HepG2 (cell line): ENCODE measurements around the gene DCDC2. TPM values are rescaled to one million over a fixed set of nuclear protein-coding genes. Genes with fewer than 3 reads are reported as not detected.

Experiments used
- AKNA ChIP-seq: sonication (generic); formaldehyde crosslinking; IDR thresholded peaks from 2 replicates; pipeline ENCODE4 v1.4.0; 2020; ENCODE audit warnings: missing genetic modification reagents, borderline replicate concordance
- IRF2 ChIP-seq: IDR thresholded peaks from 2 replicates; pipeline ENCODE4 v1.6.1; 2018; ENCODE audit warnings: missing genetic modification reagents, missing compliant biosample characterization
- PHF21A ChIP-seq: sonication (generic); formaldehyde crosslinking; IDR thresholded peaks from 2 replicates; pipeline ENCODE4 v1.5.0; 2020; ENCODE audit warnings: mild to moderate bottlenecking, missing genetic modification reagents
- REPIN1 ChIP-seq: sonication (generic); formaldehyde crosslinking; IDR thresholded peaks from 2 replicates; pipeline ENCODE4 v1.8.0; 2022; ENCODE audit warnings: missing genetic modification reagents, low read depth, mild to moderate bottlenecking, borderline replicate concordance
- SMAD3 ChIP-seq: sonication (generic); formaldehyde crosslinking; IDR thresholded peaks from 2 replicates; pipeline ENCODE4 v1.4.0; 2020; ENCODE audit warnings: missing genetic modification reagents
- TAF15 ChIP-seq: fragments of 200-400 bp; formaldehyde crosslinking; IDR thresholded peaks from one replicate; pipeline ENCODE4 v1.6.1; 2018; ENCODE audit warnings: mild to moderate bottlenecking, low read depth, low read length; ENCODE audit not compliant: poor library complexity, severe bottlenecking
- ZBTB3 ChIP-seq: sonication (generic); formaldehyde crosslinking; IDR thresholded peaks from 2 replicates; pipeline ENCODE4 v1.4.0; 2020; ENCODE audit warnings: low read depth, mild to moderate bottlenecking, moderate library complexity, missing genetic modification reagents, borderline replicate concordance
- ZBTB4 ChIP-seq: sonication (generic); formaldehyde crosslinking; IDR thresholded peaks from 2 replicates; pipeline ENCODE4 v1.4.0; 2020; ENCODE audit warnings: missing genetic modification reagents, mild to moderate bottlenecking, borderline replicate concordance
- ZNF296 ChIP-seq: sonication (generic); formaldehyde crosslinking; conservative IDR thresholded peaks from 2 replicates; pipeline ENCODE4 v1.5.0; 2020; ENCODE audit warnings: mild to moderate bottlenecking, missing genetic modification reagents
- polyA plus RNA-seq, 8 experiments: library from polyadenylated mRNA; depleted of rRNA in 3 of 8; stranded (reverse) in 7 of 8; unstranded in 1 of 8; fragments of >200 nt; fragmentation: Illumina TruSeq in 4 of 8; extraction: Trizol in 4 of 8; gene quantifications; 2 replicates each; pipeline versions ENCODE4 v1.2.1 to v1.2.3, GENCODE V29; 2011 to 2016; ENCODE audit warnings: low read depth in 4 of 8, missing spikeins in 1 of 8, mixed read lengths in 1 of 8; ENCODE audit not compliant: insufficient read depth in 1 of 8
- total RNA-seq, 5 experiments: library from RNA; depleted of rRNA; stranded (reverse); fragments of >200 nt; fragmentation: Illumina TruSeq; extraction: Trizol; gene quantifications; 2 replicates each; pipeline ENCODE4 v1.2.3, GENCODE V29; 2016; ENCODE audit warnings: low read depth in 1 of 5
- TF ChIP-seq, protein P1 (sequence below): sonication (generic); formaldehyde crosslinking; IDR thresholded peaks from 2 replicates; pipeline ENCODE4 v1.4.0; 2020; ENCODE audit warnings: mild to moderate bottlenecking, missing genetic modification reagents
- TF ChIP-seq, protein P2 (sequence below): sonication (generic); formaldehyde crosslinking; IDR thresholded peaks from 2 replicates; pipeline ENCODE4 v1.9.0; 2021; ENCODE audit warnings: mild to moderate bottlenecking, missing genetic modification reagents

The DCDC2 gene
- total and polyA plus RNA-seq, 2 of the 13 experiments (the other 11 are each of a cell fraction or from before 2014, with no cell fraction given), result 9.0 to 36.2 TPM

GRCh38 chr6:24330137-24330732 is 27.6 kb downstream of the DCDC2 start (continued):
- TF ChIP-seq ZBTB4 (no peak), SMAD3 (CRISPR knock-in tag) (0 out of 2 replicates have a peak, but pooled peaks have one; percentile 47), AKNA (no peak), IRF2 (CRISPR knock-in tag) (peak; percentile 72), ZBTB3 (no peak), ZNF296 (CRISPR knock-in tag) (no peak), REPIN1 (CRISPR knock-in tag) (peak; percentile 64; the same call in 1 of the 2 replicates), TAF15 (no peak), PHF21A (CRISPR knock-in tag) (peak; percentile 97)
- TF ChIP-seq, protein P1, sequence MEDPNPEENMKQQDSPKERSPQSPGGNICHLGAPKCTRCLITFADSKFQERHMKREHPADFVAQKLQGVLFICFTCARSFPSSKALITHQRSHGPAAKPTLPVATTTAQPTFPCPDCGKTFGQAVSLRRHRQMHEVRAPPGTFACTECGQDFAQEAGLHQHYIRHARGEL, result no peak
- TF ChIP-seq, protein P2, sequence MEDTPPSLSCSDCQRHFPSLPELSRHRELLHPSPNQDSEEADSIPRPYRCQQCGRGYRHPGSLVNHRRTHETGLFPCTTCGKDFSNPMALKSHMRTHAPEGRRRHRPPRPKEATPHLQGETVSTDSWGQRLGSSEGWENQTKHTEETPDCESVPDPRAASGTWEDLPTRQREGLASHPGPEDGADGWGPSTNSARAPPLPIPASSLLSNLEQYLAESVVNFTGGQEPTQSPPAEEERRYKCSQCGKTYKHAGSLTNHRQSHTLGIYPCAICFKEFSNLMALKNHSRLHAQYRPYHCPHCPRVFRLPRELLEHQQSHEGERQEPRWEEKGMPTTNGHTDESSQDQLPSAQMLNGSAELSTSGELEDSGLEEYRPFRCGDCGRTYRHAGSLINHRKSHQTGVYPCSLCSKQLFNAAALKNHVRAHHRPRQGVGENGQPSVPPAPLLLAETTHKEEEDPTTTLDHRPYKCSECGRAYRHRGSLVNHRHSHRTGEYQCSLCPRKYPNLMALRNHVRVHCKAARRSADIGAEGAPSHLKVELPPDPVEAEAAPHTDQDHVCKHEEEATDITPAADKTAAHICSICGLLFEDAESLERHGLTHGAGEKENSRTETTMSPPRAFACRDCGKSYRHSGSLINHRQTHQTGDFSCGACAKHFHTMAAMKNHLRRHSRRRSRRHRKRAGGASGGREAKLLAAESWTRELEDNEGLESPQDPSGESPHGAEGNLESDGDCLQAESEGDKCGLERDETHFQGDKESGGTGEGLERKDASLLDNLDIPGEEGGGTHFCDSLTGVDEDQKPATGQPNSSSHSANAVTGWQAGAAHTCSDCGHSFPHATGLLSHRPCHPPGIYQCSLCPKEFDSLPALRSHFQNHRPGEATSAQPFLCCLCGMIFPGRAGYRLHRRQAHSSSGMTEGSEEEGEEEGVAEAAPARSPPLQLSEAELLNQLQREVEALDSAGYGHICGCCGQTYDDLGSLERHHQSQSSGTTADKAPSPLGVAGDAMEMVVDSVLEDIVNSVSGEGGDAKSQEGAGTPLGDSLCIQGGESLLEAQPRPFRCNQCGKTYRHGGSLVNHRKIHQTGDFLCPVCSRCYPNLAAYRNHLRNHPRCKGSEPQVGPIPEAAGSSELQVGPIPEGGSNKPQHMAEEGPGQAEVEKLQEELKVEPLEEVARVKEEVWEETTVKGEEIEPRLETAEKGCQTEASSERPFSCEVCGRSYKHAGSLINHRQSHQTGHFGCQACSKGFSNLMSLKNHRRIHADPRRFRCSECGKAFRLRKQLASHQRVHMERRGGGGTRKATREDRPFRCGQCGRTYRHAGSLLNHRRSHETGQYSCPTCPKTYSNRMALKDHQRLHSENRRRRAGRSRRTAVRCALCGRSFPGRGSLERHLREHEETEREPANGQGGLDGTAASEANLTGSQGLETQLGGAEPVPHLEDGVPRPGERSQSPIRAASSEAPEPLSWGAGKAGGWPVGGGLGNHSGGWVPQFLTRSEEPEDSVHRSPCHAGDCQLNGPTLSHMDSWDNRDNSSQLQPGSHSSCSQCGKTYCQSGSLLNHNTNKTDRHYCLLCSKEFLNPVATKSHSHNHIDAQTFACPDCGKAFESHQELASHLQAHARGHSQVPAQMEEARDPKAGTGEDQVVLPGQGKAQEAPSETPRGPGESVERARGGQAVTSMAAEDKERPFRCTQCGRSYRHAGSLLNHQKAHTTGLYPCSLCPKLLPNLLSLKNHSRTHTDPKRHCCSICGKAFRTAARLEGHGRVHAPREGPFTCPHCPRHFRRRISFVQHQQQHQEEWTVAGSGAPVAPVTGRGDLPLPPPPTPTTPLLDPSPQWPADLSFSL (CRISPR knock-in tag), result peak; percentile 51; the same call in 1 of the 2 replicates
